RWPE2 (cell line): ENCODE data around the gene TMEM222.

ENCODE experiments used
- ATAC-seq: fragments of 200-7000 bp; cut with Tn5 transposase; 3 replicates; pipeline ENCODE4 v1.9.1; 2021; ENCODE audit warnings: low read depth
- DNase-seq: peaks from one replicate; pipeline ENCODE4 v3.0.0-alpha.2; 2020; ENCODE audit warnings: low spot score
- H3K27ac ChIP-seq: fragments of 450-650 bp; 2 replicates; pipeline ENCODE4 v1.5.1; 2017; ENCODE audit warnings: mild to moderate bottlenecking; ENCODE audit not compliant: poor library complexity, severe bottlenecking
- H3K27me3 ChIP-seq: fragments of 250-450 bp; sonication (Bioruptor Pico); 2 replicates; pipeline ENCODE4 v1.5.1; 2021; ENCODE audit warnings: mild to moderate bottlenecking, moderate library complexity; ENCODE audit not compliant: insufficient read depth, poor library complexity, severe bottlenecking
- H3K36me3 ChIP-seq: fragments of 250-450 bp; sonication (Bioruptor Pico); 2 replicates; pipeline ENCODE4 v1.5.1; 2020; ENCODE audit warnings: low read depth, mild to moderate bottlenecking, moderate library complexity
- H3K4me1 ChIP-seq: fragments of 250-450 bp; sonication (Bioruptor Pico); 2 replicates; pipeline ENCODE4 v1.5.1; 2021; ENCODE audit warnings: mild to moderate bottlenecking, moderate library complexity; ENCODE audit not compliant: insufficient read depth, poor library complexity, severe bottlenecking
- H3K4me3 ChIP-seq: fragments of 250-450 bp; sonication (Bioruptor Pico); 2 replicates; pipeline ENCODE4 v1.5.1; 2021; ENCODE audit warnings: mild to moderate bottlenecking, moderate library complexity; ENCODE audit not compliant: severe bottlenecking
- H3K9me3 ChIP-seq: fragments of 250-450 bp; sonication (Bioruptor Pico); 2 replicates; pipeline ENCODE4 v1.5.1; 2021; ENCODE audit warnings: mild to moderate bottlenecking, moderate library complexity; ENCODE audit not compliant: severe bottlenecking
- TF ChIP-seq, protein P1 (sequence below): fragments of 450-650 bp; IDR thresholded peaks from one replicate; pipeline ENCODE4 v1.5.1; 2017; ENCODE audit warnings: mild to moderate bottlenecking, moderate library complexity; ENCODE audit not compliant: poor library complexity, severe bottlenecking

The TMEM222 gene

GRCh38 chr1:27366411-27367159, 44.6 kb downstream of the TMEM222 start, which contains the start of gene MAP3K6:
Gene MAP3K6, minus strand, starts transcription at chr1:27366961. Its CDS starts 364 bp downstream, at chr1:27366597.
- ATAC-seq: peak; percentile 83
- peak within 1 kb of the TSS; percentile 91 for H3K27ac ChIP-seq

GRCh38 chr1:27367160-27367650, 45.2 kb downstream of the TMEM222 start:
- Histone ChIP-seq H3K4me1 (peaks cover 6% of the 10 kb centered on the region), H3K27ac (peak overlapping the region; percentile 91), H3K36me3 (peaks cover 17% of the 10 kb centered on the region), H3K9me3 (no peaks in the 10 kb centered on the region), H3K4me3 (peak overlapping the region; percentile 82), H3K27me3 (no peaks in the 10 kb centered on the region)
- TF ChIP-seq, protein P1, sequence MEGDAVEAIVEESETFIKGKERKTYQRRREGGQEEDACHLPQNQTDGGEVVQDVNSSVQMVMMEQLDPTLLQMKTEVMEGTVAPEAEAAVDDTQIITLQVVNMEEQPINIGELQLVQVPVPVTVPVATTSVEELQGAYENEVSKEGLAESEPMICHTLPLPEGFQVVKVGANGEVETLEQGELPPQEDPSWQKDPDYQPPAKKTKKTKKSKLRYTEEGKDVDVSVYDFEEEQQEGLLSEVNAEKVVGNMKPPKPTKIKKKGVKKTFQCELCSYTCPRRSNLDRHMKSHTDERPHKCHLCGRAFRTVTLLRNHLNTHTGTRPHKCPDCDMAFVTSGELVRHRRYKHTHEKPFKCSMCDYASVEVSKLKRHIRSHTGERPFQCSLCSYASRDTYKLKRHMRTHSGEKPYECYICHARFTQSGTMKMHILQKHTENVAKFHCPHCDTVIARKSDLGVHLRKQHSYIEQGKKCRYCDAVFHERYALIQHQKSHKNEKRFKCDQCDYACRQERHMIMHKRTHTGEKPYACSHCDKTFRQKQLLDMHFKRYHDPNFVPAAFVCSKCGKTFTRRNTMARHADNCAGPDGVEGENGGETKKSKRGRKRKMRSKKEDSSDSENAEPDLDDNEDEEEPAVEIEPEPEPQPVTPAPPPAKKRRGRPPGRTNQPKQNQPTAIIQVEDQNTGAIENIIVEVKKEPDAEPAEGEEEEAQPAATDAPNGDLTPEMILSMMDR: no peak
- DNase-seq: no peak
- ATAC-seq: peak; percentile 2; the same call in 2 of the 3 replicates

More at GRCh38 chr1:27366411-27367159, 44.6 kb downstream of the TMEM222 start, which contains the start of gene MAP3K6:
- TF ChIP-seq, protein P1: peak; percentile 82
- H3K4me1 ChIP-seq: peaks cover 6% of the 10 kb centered on the region
- H3K27me3 ChIP-seq: no peaks in the 10 kb centered on the region
- H3K36me3 ChIP-seq: peaks cover 17% of the 10 kb centered on the region
- H3K4me3 ChIP-seq: peak within 1 kb of the TSS; percentile 82
- DNase-seq: peak; percentile 92
- H3K9me3 ChIP-seq: no peaks in the 10 kb centered on the region

DNA sequence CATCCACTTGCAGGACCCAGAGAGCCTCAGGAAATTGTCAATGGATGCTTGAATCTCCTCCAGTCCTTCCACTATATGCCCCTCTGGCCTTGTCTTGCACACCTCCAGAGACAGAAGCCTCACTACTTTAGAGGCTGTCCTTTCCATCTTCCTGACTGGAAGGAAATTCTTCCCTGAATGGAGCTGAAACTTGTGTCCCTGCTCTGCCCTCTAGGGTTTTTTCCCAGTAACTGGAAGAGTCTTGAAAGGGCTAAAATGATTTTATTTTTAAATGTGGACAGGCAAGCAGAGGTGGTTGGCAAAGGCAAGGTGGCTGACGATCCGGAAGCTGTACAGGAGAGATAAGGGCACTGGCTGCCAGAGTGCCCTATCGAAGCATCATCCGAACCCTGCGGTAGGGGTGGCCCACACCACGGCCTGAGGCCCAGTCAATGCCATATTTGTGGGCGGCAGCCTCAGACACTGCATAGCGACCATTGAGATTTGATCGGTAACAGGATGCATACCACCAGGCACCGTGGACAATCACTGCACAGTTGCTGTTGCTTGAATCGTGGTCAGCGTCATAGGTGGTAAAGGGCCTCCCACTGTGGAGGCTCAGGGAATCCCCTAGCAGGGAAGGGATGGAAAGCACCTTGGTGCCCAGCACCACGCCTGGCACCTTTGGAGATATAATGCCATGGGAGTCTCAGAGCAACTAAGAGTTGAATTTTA, 47.1 kb downstream of the TMEM222 start:
- Histone ChIP-seq H3K36me3 (peaks cover 8% of the 10 kb centered on the region), H3K9me3 (no peaks in the 10 kb centered on the region), H3K27ac (no peak overlapping the region), H3K27me3 (no peaks in the 10 kb centered on the region), H3K4me1 (peaks cover 6% of the 10 kb centered on the region), H3K4me3 (no peak overlapping the region)
- DNase-seq (no peak), ATAC-seq (no peak)
- TF ChIP-seq, protein P1: peak; percentile 41

DNA sequence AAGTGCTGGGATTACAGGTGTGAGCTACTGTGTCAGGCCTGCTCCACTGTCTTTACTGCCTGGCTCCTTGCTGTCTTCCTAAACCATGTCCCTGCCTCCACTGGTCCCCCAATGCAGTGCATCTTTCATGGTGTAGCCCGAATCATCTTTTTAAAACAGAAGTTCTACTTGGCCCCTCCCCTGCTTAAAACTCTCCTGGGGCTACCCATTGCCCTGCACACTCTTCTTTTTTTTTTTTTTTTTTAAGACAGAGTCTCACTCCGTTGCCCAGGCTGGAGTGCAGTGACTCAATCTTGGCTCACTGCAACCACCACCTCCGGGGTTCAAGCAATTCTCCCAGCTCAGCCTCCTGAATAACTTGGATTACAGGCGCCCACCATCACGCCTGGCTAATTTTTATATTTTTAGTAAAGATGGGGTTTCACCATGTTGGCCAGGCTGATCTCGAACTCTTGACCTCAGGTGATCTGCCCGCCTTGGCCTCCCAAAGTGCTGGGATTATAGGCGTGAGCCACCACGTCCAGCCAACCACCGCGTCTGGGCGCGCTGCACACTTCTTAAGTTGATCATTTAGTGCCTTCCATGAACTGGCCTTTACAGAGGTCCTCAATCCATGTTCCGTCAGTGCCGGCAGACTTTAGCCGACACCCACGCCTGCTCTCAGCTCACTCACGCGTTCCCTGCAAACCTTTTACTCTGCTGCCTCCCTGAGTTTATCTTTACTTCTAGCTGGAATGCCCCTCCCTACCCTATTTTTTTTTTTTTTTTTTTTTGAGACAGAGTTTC, 50.3 kb downstream of the TMEM222 start:
- no peak for ATAC-seq
- TF ChIP-seq, protein P1: no peak
- H3K36me3 ChIP-seq: no peaks in the 10 kb centered on the region
- DNase-seq: no peak
- no peaks in the 10 kb centered on the region for H3K27me3 ChIP-seq
- peaks cover 3% of the 10 kb centered on the region for H3K4me1 ChIP-seq
- H3K4me3 ChIP-seq: no peak overlapping the region
- H3K27ac ChIP-seq: no peak overlapping the region
- no peaks in the 10 kb centered on the region for H3K9me3 ChIP-seq
